ENCODE measurements around the gene STK17B.

Gene STK17B

GRCh38 chr2:196183528-196184231 lies 12.3 kb upstream of the STK17B start:
- no peak overlapping the region for H2AFZ ChIP-seq (ENCODE audit: low read depth)
- H3K4me1 ChIP-seq (ENCODE audit: low read depth, poor library complexity, severe bottlenecking): peaks cover 79% of the 10 kb centered on the region
- H3K27ac ChIP-seq: peak overlapping the region; percentile 56
- H3K9ac ChIP-seq: no peak overlapping the region
- H3K27me3 ChIP-seq (ENCODE audit: insufficient read depth, low read depth): no peaks in the 10 kb centered on the region
- H3K4me3 ChIP-seq (IDR thresholded peaks at IDR 0.05; ENCODE audit: insufficient read depth, low read depth, low read length): peak overlapping the region; percentile 64
- H3K36me3 ChIP-seq (ENCODE audit: insufficient read depth): no peaks in the 10 kb centered on the region
- H4K20me1 ChIP-seq (ENCODE audit: insufficient read depth): no peaks in the 10 kb centered on the region
- peak overlapping the region; percentile 68 for H3K4me2 ChIP-seq
- no peaks in the 10 kb centered on the region for H3K79me2 ChIP-seq (ENCODE audit: insufficient read depth, low read depth)
- TF ChIP-seq CTCF (conservative IDR thresholded peaks at IDR 0.05; ENCODE audit: low read depth, low read length): no peak

DNA sequence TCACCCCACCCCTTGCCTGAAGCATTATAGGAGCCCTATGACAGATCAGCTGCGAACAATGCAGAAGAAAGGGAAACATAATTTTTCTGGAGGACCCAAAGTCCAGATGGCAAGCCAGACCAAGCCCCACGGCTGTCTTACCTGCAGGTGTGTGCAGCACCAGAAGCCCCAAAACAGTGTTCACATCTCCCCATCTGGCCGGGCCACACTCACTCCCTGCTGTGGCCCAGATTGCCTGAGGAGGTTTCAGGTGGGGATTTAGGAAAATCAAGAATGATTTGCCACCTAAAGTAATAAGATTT lies 11.7 kb upstream of the STK17B start:
- no peak overlapping the region for H3K9ac ChIP-seq
- peak overlapping the region; percentile 56 for H3K27ac ChIP-seq
- no peaks in the 10 kb centered on the region for H3K27me3 ChIP-seq (ENCODE audit: insufficient read depth, low read depth)
- H3K79me2 ChIP-seq (ENCODE audit: insufficient read depth, low read depth): no peaks in the 10 kb centered on the region
- no peaks in the 10 kb centered on the region for H4K20me1 ChIP-seq (ENCODE audit: insufficient read depth)
- no peaks in the 10 kb centered on the region for H3K36me3 ChIP-seq (ENCODE audit: insufficient read depth)
- H2AFZ ChIP-seq (ENCODE audit: low read depth): peak overlapping the region; percentile 11; the same call in 1 of the 2 replicates
- peak overlapping the region; percentile 64 for H3K4me3 ChIP-seq (IDR thresholded peaks at IDR 0.05; ENCODE audit: insufficient read depth, low read depth, low read length)
- peak overlapping the region; percentile 68 for H3K4me2 ChIP-seq
- H3K4me1 ChIP-seq (ENCODE audit: low read depth, poor library complexity, severe bottlenecking): peaks cover 79% of the 10 kb centered on the region
- no peak for TF ChIP-seq CTCF (conservative IDR thresholded peaks at IDR 0.05; ENCODE audit: low read depth, low read length)

GRCh38 chr2:196182439-196183171 lies 11.2 kb upstream of the STK17B start:
- Histone ChIP-seq H3K4me2 (peak overlapping the region; percentile 68), H3K79me2 (ENCODE audit: insufficient read depth, low read depth) (no peaks in the 10 kb centered on the region), H3K27ac (peak overlapping the region; percentile 56), H4K20me1 (ENCODE audit: insufficient read depth) (no peaks in the 10 kb centered on the region), H2AFZ (ENCODE audit: low read depth) (peak overlapping the region; percentile 11; the same call in 1 of the 2 replicates), H3K4me3 (IDR thresholded peaks at IDR 0.05; ENCODE audit: insufficient read depth, low read depth, low read length) (peak overlapping the region; percentile 64), H3K27me3 (ENCODE audit: insufficient read depth, low read depth) (no peaks in the 10 kb centered on the region), H3K4me1 (ENCODE audit: low read depth, poor library complexity, severe bottlenecking) (peaks cover 79% of the 10 kb centered on the region), H3K9ac (no peak overlapping the region), H3K36me3 (ENCODE audit: insufficient read depth) (no peaks in the 10 kb centered on the region)
- no peak for TF ChIP-seq CTCF (conservative IDR thresholded peaks at IDR 0.05; ENCODE audit: low read depth, low read length)

DNA sequence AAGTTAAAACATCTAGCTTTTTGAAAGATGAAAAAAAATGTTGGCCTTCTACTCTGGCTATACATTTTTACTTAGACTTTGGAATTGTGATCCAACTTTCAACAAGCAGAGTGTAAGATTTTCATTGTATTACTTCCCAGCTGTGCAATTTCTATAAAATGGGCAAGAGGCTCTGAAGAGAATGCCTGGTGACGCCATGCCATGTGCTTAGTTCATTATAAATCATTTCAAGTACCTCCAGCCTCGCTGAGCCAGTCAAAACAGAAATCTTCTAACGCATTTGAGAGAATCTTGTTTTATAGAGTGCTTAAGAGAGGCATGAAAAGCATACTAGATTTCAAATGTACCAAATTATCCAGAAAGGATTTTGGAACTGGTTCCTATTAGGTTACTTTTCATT lies 10.1 kb upstream of the STK17B start:
- no peak overlapping the region for H2AFZ ChIP-seq (ENCODE audit: low read depth)
- no peak for TF ChIP-seq CTCF (conservative IDR thresholded peaks at IDR 0.05; ENCODE audit: low read depth, low read length)

More for the DNA sequence above, 10.1 kb upstream of the STK17B start:
- Histone ChIP-seq H3K4me2 (no peak overlapping the region; the same call in 1 of the 2 replicates), H3K4me3 (IDR thresholded peaks at IDR 0.05; ENCODE audit: insufficient read depth, low read depth, low read length) (no peak overlapping the region), H3K79me2 (ENCODE audit: insufficient read depth, low read depth) (no peaks in the 10 kb centered on the region), H3K9ac (no peak overlapping the region), H4K20me1 (ENCODE audit: insufficient read depth) (no peaks in the 10 kb centered on the region), H3K4me1 (ENCODE audit: low read depth, poor library complexity, severe bottlenecking) (peaks cover 84% of the 10 kb centered on the region), H3K27me3 (ENCODE audit: insufficient read depth, low read depth) (no peaks in the 10 kb centered on the region), H3K27ac (no peak overlapping the region; the same call in 1 of the 2 replicates), H3K36me3 (ENCODE audit: insufficient read depth) (no peaks in the 10 kb centered on the region)
